Gastrocnemius medialis (tissue), 4 donors: ENCODE measurements around the gene CABLES2. TPM values are rescaled to one million over a fixed set of nuclear protein-coding genes. Genes with fewer than 3 reads are reported as not detected.
"Not testable (repeated sequence)": the region's sequence is repeated elsewhere in the genome, so short reads cannot be mapped to it uniquely, and the experiment has no call there.

Experiments
- ATAC-seq, 2 donors: fragments of 150-250 bp; one replicate each; pipeline ENCODE4 v1.9.1; 2016
- DNase-seq, 2 donors: peaks; one replicate each; pipeline ENCODE4 v3.0.0-alpha.2; 2019
- H3K27ac ChIP-seq, 4 donors: fragments of 200-600 bp; sonication (generic); 1 replicate in 1 of 4; 2 replicates in 3 of 4; pipeline ENCODE4 v1.5.1; 2016 to 2018; ENCODE audit warnings: mild to moderate bottlenecking in 2 of 4, moderate library complexity in 1 of 4
- H3K27me3 ChIP-seq, 3 donors: fragments of 200-600 bp; sonication (generic) in 2 of 3; 1 replicate in 1 of 3; 2 replicates in 2 of 3; pipeline versions ENCODE4 v1.5.1 to v1.6.0; 2016 to 2019; ENCODE audit warnings: mild to moderate bottlenecking in 1 of 3, moderate library complexity in 1 of 3
- H3K36me3 ChIP-seq, 2 donors: fragments of 200-600 bp; sonication (generic) in 1 of 2; one replicate each; pipeline ENCODE4 v1.5.1; 2017 to 2018
- H3K4me1 ChIP-seq, 2 donors: fragments of 200-600 bp; sonication (generic) in 1 of 2; one replicate each; pipeline ENCODE4 v1.5.1; 2016 to 2017; ENCODE audit warnings: mild to moderate bottlenecking in 2 of 2
- H3K4me3 ChIP-seq, 4 donors: fragments of 200-600 bp; sonication (generic) in 3 of 4; 1 replicate in 1 of 4; 2 replicates in 3 of 4; pipeline ENCODE4 v1.5.1; 2016 to 2019; ENCODE audit warnings: mild to moderate bottlenecking in 2 of 4
- H3K9me3 ChIP-seq, 3 donors: fragments of 200-600 bp; sonication (generic) in 2 of 3; 1 replicate in 1 of 3; 2 replicates in 2 of 3; pipeline ENCODE4 v1.5.1; 2016 to 2019
- CTCF ChIP-seq, 5 experiments: fragments of 450-650 bp in 3 of 5; fragments of 200-600 bp in 2 of 5; sonication (generic) in 2 of 5; IDR thresholded peaks in 4 of 5; conservative IDR thresholded peaks in 1 of 5; 1 replicate in 4 of 5; 2 replicates in 1 of 5; pipeline ENCODE4 v1.5.1; 2016 to 2019; ENCODE audit warnings: antibody characterized with exemption in 5 of 5, mild to moderate bottlenecking in 3 of 5, moderate library complexity in 3 of 5
- POLR2A ChIP-seq, 2 donors: fragments of 450-650 bp; IDR thresholded peaks; one replicate each; pipeline ENCODE4 v1.6.1; 2017; ENCODE audit warnings: antibody characterized with exemption in 2 of 2, mild to moderate bottlenecking in 2 of 2, moderate library complexity in 2 of 2
- in situ Hi-C, 4 donors: fragments of 200-750 bp; cut with MboI; loops; one replicate each; pipeline versions ENCODE4 v1.15.0 to v1.8.0; 2017; ENCODE audit warnings: low sequenced_read_pairs in 4 of 4
- intact Hi-C: fragments of 100-400 bp; cut with DNase I; formaldehyde crosslinking; loops from one replicate; pipeline ENCODE4 v1.15.1; 2023; ENCODE audit warnings: low total_unique reads
- total RNA-seq, 4 donors: library from RNA; depleted of rRNA; stranded (reverse); fragments of >200 nt; gene quantifications; one replicate each; pipeline versions ENCODE4 v1.1.0 to v1.2.3, GENCODE V29; 2016

The CABLES2 gene
- total RNA-seq, 4 donors from 2014 or later, result 3.6 to 9.3 (median 4.2) TPM

- no peak overlapping the region for H3K4me3 ChIP-seq
- no peaks in the 10 kb centered on the region for H3K36me3 ChIP-seq
- no peak overlapping the region for H3K27ac ChIP-seq
- no peaks in the 10 kb centered on the region for H3K9me3 ChIP-seq
- DNase-seq, result no peak
- no peaks in the 10 kb centered on the region for H3K4me1 ChIP-seq
- H3K27me3 ChIP-seq, result peaks cover 9 to 19% (median 15%) of the 10 kb centered on the region in 3 donors
- TF ChIP-seq CTCF (IDR thresholded peaks at IDR 0.05 in 4 of 5, conservative IDR thresholded peaks at IDR 0.05 in 1 of 5) (no peak), POLR2A (IDR thresholded peaks at IDR 0.05) (no peak)
- intact Hi-C loops (no loop called here), in situ Hi-C loops (no loop called here)
- ATAC-seq, result no peak
Observed at GRCh38 chr20:62428002-62428372, 20.9 kb upstream of the CABLES2 start.

- no peak within 1 kb of the TSS for H3K27ac ChIP-seq
- peaks cover 9 to 20% (median 19%) of the 10 kb centered on the region in 3 donors for H3K27me3 ChIP-seq
- DNase-seq, result no peak
- no peak within 1 kb of the TSS for H3K4me3 ChIP-seq
- H3K9me3 ChIP-seq, result no peaks in the 10 kb centered on the region
- no peaks in the 10 kb centered on the region for H3K4me1 ChIP-seq
- TF ChIP-seq POLR2A (IDR thresholded peaks at IDR 0.05), result no peak
- no peak for TF ChIP-seq CTCF (IDR thresholded peaks at IDR 0.05 in 4 of 5, conservative IDR thresholded peaks at IDR 0.05 in 1 of 5)
- intact Hi-C loops, result no loop called here
- in situ Hi-C loops, result no loop called here
- H3K36me3 ChIP-seq, result no peaks in the 10 kb centered on the region
- no peak for ATAC-seq
Observed at GRCh38 chr20:62427172-62428001, 20.3 kb upstream of the CABLES2 start, which contains the start of gene RBBP8NL. Gene RBBP8NL (minus strand): TSS chr20:62427539. CDS start chr20:62419647, 7,892 bp downstream.

- in situ Hi-C loops, result no loop called here
- intact Hi-C loops, result no loop called here
Observed at GRCh38 chr20:62426699-62427131, 19.6 kb upstream of the CABLES2 start.

GRCh38 chr20:62426059-62426348, 18.9 kb upstream of the CABLES2 start:
- intact Hi-C loops, ATAC-seq, in situ Hi-C loops, H3K27ac ChIP-seq, DNase-seq, H3K36me3 ChIP-seq, H3K4me3 ChIP-seq, H3K4me1 ChIP-seq, H3K9me3 ChIP-seq: not testable (repeated sequence)
- H3K27me3 ChIP-seq, result peaks cover 9 to 20% (median 19%) of the 10 kb centered on the region in 3 donors

More at GRCh38 chr20:62426699-62427131, 19.6 kb upstream of the CABLES2 start:
- H3K27ac ChIP-seq, result no peak overlapping the region
- H3K9me3 ChIP-seq, result no peaks in the 10 kb centered on the region
- H3K4me3 ChIP-seq, result no peak overlapping the region
- H3K4me1 ChIP-seq, result no peaks in the 10 kb centered on the region
- no peak for DNase-seq
- H3K36me3 ChIP-seq, result no peaks in the 10 kb centered on the region
- H3K27me3 ChIP-seq, result peaks cover 9 to 20% (median 19%) of the 10 kb centered on the region in 3 donors
- no peak for TF ChIP-seq CTCF (IDR thresholded peaks at IDR 0.05 in 4 of 5, conservative IDR thresholded peaks at IDR 0.05 in 1 of 5)
- no peak for TF ChIP-seq POLR2A (IDR thresholded peaks at IDR 0.05)
- no peak for ATAC-seq

- H3K4me3 ChIP-seq, result no peak overlapping the region
- intact Hi-C loops, result no loop called here
- in situ Hi-C loops, result no loop called here
Observed at GRCh38 chr20:62425281-62426058, 18.4 kb upstream of the CABLES2 start.

More at GRCh38 chr20:62425281-62426058, 18.4 kb upstream of the CABLES2 start:
- TF ChIP-seq POLR2A (IDR thresholded peaks at IDR 0.05), result no peak
- TF ChIP-seq CTCF (IDR thresholded peaks at IDR 0.05 in 4 of 5, conservative IDR thresholded peaks at IDR 0.05 in 1 of 5), result no peak
- Histone ChIP-seq H3K4me1 (no peaks in the 10 kb centered on the region), H3K27me3 (peaks cover 9 to 20% (median 19%) of the 10 kb centered on the region in 3 donors), H3K9me3 (no peaks in the 10 kb centered on the region), H3K36me3 (no peaks in the 10 kb centered on the region), H3K27ac (no peak overlapping the region)
- DNase-seq (no peak), ATAC-seq (no peak)
